Ishikawa (cell line): ENCODE data around the gene CHRDL1.

Experiments
- CEBPB ChIP-seq: IDR thresholded peaks from 2 replicates; pipeline ENCODE4 v1.6.1; 2012
- REST ChIP-seq: IDR thresholded peaks from 2 replicates; pipeline ENCODE4 v1.6.1; 2012; ENCODE audit warnings: low read depth, mild to moderate bottlenecking
- TAF1 ChIP-seq: IDR thresholded peaks from 2 replicates; pipeline ENCODE4 v1.6.1; 2012; ENCODE audit warnings: low read depth, mild to moderate bottlenecking
- TEAD4 ChIP-seq: IDR thresholded peaks from 2 replicates; pipeline ENCODE4 v1.6.1; 2012
- YY1 ChIP-seq: IDR thresholded peaks from 2 replicates; pipeline ENCODE4 v1.6.1; 2012; ENCODE audit warnings: low read depth

- no peak for TF ChIP-seq TEAD4
- TF ChIP-seq CEBPB: no peak
- no peak for TF ChIP-seq TAF1
- no peak for TF ChIP-seq YY1
- TF ChIP-seq REST: no peak
These were observed 1.0 kb downstream of the CHRDL1 start for GRCh38 chrX:110794601-110795000.
